GM13977 (cell line): ENCODE measurements around the gene ANTXR2.

ENCODE experiments used
- DNase-seq: peaks from one replicate; pipeline ENCODE4 v3.0.0; 2012; ENCODE audit warnings: low spot score
- CTCF ChIP-seq: IDR thresholded peaks from 2 replicates; pipeline ENCODE4 v1.5.1; 2012; ENCODE audit warnings: mild to moderate bottlenecking, control low read depth; ENCODE audit not compliant: insufficient read depth; ENCODE audit errors: extremely low read depth, missing control alignments
- in situ Hi-C: fragments of 300-500 bp; cut with MboI; formaldehyde crosslinking; loops from one replicate; pipeline ENCODE4 v1.12.0; 2022; ENCODE audit warnings: low sequenced_read_pairs, low pct_unique_long_range_greater_than_20kb, mixed read lengths, inconsistent platforms; ENCODE audit not compliant: unreplicated experiment

ANTXR2 gene

DNA sequence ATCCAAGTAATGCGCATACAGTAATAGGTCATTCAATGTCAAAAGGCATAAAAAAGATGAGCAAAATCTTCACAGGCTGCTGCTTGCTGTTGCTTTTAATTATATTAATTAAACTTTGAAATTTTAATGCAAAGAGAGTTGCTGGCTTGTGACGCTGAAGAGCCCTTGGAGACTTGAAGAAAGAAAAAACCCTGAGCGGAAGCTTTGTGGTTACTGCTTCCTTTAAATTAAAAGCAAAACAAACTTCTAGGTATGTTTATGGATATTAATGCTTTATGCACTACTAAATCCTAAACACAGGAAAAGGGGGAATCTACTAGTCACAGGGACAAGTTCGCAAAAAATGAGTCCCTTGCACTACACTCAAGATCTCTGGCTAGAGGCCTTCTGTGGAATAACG is 166.7 kb downstream of the ANTXR2 start:
- DNase-seq: no peak
- TF ChIP-seq CTCF: no peak
- in situ Hi-C loops: loop anchor here (25.0 kb wide), 1 partner anchor 281 kb away; the partner anchor contains the start of gene PRDM8

DNA sequence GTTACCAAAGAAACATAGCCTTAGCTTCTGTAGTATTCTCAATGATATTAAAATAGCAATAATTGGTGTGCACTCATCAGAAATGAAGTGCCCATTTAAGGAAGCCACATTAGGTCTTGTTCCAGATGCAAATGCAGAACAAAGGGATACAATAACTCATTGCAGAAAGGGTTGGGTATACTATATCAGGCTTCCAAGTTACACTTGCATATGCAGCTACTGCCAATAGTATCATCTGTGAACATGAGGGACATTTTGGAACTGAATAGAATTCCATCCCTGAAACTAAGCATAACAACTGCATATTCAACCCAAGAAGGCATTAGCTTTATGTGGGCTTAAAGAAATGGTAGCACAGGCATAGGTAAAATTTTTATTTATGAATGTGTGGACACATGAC is 167.8 kb downstream of the ANTXR2 start:
- no peak for DNase-seq
- no peak for TF ChIP-seq CTCF
- in situ Hi-C loops: loop anchor here (25.0 kb wide), 1 partner anchor 282 kb away; the partner anchor contains the start of gene PRDM8

DNA sequence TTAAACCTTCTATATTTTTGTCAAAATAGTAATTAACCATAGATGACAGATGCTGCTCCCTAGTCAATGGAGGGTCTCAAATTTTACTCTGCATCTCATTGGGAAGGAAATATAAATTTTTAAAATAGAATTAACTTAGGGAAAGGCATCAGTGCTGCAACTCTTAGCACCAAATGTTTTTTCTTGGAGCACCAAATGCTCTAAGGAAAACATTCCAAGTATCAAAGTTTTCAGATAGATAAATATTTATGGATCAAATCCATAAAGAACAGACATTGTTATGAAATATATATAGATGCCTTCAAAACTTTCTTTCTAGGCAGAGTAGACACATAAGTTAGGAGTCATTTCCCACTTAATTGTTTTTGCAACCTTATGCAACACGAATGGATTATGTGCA is 168.7 kb downstream of the ANTXR2 start:
- TF ChIP-seq CTCF: no peak
- in situ Hi-C loops: loop anchor here (25.0 kb wide), 1 partner anchor 283 kb away; the partner anchor contains the start of gene PRDM8
- DNase-seq: no peak

DNA sequence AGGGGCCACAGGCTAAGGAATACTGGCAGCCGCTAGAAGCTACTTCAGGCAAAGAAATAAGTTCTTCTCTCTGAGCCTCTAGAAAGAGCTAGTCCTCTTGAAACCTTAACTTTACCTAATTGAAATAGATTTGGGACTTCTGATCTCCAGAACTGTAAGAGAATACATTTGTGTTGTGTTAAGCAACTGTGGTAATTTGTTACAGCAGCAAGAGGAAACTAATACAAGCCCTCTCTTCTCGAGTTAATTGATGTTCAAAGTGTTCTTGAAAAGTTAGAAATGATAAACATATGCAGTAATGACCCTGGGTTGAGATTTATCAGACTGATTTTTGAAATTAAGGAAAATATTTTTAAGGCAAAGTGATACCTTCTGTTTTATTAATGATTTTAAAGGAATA is 172.8 kb downstream of the ANTXR2 start:
- in situ Hi-C loops: loop anchor here (25.0 kb wide), 1 partner anchor 287 kb away; the partner anchor contains the start of gene PRDM8
- DNase-seq: no peak
- no peak for TF ChIP-seq CTCF

DNA sequence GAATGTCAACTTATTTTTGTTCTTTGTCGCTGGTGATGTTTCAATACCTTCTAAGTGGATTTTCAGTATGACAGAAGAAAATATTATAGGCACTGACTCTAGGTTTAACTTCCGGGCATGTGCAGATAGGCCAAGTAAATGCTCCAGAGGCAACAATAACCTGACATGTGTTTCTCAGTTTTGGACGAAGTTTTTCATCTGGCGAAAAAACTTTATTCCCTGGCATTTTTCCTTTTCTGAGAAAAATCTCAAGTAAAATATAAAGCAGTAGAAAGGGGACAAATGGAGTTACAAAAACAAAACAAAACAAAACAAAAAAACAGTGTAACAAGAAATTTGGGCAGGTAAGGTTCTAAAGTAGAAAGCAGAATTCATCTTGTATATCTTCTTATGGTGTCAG is 173.5 kb downstream of the ANTXR2 start:
- in situ Hi-C loops: no loop called here
- TF ChIP-seq CTCF: no peak
- DNase-seq: no peak

GRCh38 chr4:79898055-79898454 is 175.0 kb downstream of the ANTXR2 start:
- no peak for TF ChIP-seq CTCF
- in situ Hi-C loops: no loop called here
- DNase-seq: no peak

DNA sequence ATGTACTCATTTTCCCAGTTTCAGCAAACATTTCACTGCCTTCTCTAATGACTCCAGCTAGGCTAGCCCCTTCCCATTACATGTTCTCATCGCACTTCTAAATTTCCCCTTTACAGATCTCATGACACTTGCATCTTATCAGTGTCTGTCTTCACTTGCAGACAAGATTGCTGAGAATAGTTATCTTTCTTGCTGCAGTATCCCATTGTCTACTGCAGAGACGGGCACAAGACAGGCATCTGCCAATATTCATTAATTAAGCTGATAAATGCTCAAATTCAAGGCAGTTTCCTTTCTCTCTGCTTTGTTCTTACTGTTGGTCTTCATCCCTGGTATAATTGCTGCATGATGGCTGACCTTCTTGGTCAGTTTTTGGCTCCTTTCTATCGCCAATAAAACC is 175.9 kb downstream of the ANTXR2 start:
- TF ChIP-seq CTCF: no peak
- in situ Hi-C loops: no loop called here
- no peak for DNase-seq
